Measurements from ENCODE around the gene DMRTC2. TPM values are rescaled to one million over a fixed set of nuclear protein-coding genes. Genes with fewer than 3 reads are reported as not detected.
"Not testable (repeated sequence)": the region's sequence is repeated elsewhere in the genome, so short reads cannot be mapped to it uniquely, and the experiment has no call there.

Gene DMRTC2
- polyA plus RNA-seq, 1 donor, result not detected

DNA sequence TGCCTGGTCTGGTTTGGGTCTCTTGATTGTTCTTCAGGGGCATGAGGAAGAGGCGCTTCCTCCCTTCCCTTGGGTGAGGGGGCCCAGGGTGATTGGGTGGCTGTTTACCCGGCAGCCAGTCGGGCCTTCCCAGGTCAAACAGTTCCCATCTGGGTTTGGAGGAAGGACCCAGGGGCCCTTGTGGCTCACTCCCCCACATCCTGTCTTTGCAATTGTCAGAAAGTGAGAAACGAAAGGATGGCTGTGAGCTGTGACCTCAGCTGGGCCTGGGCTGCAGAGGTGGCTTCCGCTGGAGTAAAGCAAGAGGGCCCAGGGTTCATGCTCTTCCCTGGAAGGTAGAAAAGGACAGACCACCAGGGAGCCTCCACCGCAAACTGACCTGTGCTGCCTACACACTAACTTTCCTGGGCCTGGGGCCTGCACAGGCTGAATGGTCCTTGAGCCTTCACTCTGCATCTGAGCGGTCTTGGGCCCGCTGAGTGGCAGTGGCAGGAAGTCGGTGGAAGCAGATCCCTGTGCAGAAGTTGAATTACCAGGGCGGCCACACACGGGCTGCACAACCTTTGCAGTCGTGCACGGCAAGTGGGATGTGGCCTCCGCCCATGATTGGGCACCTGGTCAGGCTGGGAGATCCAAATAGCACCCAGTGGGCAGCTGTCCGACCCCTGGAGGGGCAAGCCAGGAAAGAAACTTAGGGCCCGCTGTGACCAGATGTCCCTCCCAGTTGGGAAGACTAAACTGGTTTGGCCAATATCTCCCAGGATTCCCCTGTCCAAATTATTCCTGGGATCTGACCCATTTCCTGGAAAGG is 26.9 kb downstream of the DMRTC2 start:
- DNase-seq, result no peak

DNA sequence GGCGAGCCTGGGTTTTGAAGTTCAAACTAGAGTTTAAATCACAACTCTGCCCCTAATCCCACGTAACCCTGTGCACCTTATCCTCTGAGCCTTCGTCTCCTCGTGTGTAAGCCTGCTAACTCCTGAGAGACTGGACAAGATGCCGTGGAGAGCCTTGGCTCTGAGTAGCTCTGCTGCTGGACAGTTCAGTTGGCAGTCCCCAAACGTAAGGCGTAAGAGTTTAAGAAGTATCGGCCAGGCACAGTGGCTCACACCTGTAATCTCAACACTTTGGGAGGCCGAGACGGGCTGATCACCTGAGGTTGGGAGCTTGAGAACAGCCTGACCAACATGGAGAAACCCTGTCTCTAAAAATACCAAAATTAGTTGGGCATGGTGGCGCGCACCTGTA is 27.5 kb downstream of the DMRTC2 start:
- DNase-seq, result no peak

DNA sequence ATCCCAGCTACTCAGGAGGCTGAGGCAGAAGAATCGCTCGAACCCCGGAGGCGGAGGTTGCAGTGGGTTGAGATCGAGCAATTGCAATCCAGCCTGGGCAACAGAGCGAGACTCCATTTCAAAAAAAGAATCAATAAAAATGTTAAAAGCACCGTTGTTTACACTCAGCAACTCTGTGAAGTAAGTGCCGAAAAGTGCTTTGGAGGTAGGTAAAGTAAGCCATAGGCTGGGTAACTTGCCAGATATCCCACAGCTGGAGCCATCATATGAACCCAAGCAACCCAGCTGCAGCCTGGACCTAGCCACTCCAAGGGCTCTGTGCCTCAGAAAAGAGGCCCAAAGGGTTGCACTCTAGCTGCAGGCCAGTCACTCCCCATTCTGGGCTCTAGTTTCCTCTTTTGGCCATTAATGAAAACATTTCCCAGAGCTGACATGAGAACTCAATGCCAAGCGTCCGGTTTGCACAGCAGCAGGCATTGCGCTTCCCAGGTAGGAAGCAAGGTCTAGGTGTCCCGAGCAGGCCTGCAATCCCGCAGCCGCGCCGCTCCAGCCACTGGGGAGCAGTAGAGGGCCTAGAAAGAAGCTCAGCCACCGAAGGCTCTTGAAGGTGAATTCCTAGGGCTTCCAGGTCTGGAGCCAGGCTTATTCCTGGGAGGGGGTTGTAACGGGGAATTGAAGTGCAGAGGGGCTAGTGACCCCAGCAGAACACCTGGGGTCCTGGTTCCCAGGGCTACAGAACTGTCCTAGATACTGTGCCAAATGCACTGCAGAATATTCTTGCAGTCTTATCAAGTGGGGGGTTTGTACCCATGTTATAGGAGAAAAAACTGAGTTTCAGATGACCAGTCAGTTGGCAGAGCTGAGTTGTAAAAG is 28.2 kb downstream of the DMRTC2 start:
- no peak for DNase-seq

DNA sequence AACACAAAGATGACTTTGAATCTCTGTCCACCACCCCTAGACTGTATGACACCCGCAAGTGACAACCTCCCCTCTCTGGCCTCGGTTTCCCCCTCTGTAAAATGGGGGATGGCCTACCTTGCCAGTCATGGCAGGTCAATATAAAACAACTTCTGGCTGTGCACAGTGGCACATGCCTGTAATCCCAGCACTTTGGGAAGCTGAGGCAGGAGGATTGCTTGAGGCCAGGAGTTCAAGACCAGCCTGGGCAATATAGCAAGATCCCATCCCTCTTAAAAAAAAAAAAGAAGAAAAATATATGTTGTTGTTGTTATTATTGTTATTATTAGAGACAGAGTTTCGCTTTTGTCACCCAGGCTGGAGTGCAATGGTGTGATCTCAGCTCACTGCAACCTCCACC is 31.1 kb downstream of the DMRTC2 start:
- DNase-seq, result not testable (repeated sequence)

DNA sequence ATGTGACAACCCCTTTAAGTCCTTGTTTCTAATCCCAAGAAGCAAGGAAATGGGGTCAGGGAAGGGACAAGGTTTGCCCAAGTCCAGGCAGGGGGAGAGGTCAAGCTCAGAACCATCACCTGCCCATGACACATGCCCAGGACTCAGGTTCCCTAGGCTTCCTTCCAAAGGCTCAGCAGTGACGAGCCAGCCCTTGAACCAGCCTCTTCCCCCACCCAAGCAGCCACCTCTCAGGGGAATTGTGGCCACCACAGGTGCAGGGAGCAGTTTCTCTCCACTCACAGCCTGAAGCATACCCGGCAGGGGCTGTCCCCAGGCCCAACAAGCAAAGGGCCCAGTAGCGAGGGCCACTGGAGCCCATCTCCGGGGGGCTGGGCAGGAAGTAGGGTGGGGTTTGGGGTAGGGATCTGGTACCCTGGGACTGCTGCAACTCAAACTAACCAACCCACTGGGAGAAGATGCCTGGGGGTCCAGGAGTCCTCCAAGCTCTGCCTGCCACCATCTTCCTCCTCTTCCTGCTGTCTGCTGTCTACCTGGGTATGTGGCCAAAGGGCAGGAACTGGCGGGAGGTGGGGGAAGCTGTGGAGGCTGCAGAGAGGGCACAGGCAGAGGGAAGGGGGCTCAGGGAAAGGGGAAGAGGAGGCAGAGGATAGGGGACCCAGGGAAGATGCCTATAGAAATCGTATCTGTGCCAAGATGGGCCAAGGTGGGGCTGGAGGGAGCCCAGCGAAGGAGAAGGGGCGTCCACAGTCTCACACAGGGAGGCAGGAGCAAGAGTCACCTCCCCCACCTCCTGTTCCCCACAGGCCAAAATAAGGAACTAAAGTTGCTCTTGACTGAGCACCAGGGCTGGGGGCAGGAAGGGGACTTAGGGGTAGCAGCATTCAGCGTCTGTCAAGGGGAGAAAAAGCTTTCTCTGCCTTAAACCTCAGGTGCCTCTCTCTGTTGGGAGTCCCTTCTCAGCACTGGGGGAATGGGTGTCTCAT is 32.3 kb downstream of the DMRTC2 start, which contains the start of gene CD79A:
TSS of gene CD79A (plus strand) at position 433 of the 986 bp plus-strand sequence. CDS start at position 459, 26 bp downstream.
- no peak for DNase-seq

DNA sequence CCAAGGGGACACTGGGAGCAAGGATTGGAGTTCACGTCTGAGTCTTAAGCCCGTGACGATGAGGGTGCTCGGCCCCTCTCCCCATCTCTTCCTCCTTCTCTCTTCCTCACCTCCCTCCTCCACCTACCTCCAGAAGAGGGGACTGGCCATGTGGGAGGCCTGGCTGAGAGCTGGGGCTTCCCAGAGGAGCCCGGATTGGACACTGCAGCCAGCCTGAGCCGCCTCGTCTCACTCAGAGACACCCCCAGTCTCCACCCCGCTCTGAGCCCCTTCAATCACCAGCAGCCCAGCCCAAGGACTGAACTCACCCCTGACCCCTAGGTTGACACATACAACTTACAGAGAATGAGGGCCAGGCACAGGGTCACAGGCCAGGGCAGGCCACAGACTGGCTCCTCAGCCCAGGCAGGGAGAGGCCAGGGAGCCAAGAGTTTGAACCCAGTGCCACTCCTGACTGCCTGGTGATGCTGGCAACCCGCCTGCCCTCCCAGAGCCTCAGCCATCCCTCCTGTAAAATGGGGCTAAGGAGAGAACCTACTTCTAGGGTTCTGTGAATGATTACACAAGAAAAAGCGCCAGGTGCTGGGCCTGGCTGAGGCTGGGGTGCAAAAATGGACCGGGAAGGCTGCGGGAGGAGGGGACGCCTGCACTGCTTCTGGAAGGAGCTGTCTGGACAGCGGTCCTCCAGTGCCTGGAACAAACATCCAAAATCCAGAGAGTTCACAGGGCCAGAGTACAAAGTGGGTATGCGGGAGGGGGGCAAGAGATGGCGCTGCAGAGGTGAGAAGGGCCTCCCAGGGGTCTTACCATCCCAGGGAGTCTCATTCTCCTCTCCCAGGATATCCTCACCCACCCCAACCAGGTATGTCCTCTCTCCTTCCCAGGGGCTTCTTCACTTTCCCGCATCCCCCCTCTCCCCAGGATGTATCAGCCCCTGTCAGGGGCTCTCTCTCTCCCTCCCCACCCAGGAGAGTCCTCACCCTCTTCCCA is 33.4 kb downstream of the DMRTC2 start:
- DNase-seq, result no peak

DNA sequence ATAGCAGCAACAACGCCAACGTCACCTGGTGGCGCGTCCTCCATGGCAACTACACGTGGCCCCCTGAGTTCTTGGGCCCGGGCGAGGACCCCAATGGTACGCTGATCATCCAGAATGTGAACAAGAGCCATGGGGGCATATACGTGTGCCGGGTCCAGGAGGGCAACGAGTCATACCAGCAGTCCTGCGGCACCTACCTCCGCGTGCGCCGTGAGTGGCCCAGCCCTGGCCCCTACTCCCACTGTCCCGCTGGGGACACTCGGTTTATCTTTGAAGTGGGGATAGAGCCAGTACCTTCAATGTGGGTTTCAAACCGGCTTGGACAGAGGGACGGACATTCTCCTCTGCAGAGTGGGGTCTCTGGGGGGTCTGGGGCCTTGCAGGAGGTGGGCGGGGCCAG is 34.2 kb downstream of the DMRTC2 start:
- no peak for DNase-seq

DNA sequence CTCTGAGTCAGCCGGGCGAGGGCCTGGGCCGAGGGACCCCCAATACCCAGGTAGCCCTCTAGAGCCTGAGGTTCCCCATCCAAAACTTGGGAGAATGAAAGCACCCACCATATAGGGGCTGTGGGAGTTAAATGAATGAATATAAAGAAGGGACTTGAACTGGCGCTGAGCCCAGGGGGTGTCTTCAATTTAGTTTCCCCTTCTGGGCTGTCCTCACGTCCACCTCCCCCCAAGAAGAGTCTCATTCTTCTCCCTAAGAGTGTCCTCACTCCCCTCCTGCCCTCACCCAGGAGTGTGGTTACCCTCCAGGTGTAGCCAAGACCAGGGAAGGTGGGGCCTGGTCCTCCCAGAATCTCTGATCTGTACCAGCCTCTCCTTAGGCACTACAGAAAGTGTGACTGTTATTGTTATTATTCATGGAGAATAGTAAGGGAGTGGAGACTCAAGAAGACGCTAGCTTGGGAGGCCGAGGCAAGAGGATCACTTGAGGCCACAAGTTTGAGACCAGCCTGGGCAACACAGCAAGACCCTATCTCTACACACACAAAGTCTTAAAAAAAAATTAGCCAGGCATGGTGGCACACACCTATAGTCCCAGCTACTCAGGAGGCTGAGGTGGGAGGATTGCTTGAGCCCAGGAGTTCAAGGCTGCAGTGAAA is 35.0 kb downstream of the DMRTC2 start:
- no peak for DNase-seq

DNA sequence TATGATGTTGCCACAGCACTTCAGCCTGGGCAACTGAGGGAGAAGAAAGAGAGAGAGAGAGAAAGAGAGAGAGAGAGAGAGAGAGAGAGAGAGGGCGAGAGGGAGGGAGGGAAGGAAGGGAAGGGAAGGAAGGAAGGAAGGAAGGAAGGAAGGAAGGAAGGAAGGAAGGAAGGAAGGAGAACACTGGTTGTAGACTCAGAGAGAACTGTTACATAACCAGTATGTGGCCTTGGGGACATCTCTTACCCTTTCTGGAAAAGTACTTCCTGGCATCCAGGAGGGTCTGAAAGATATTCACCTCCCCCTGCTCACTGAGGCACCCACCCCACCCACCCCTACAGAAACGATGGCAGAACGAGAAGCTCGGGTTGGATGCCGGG is 35.5 kb downstream of the DMRTC2 start:
- no peak for DNase-seq

DNA sequence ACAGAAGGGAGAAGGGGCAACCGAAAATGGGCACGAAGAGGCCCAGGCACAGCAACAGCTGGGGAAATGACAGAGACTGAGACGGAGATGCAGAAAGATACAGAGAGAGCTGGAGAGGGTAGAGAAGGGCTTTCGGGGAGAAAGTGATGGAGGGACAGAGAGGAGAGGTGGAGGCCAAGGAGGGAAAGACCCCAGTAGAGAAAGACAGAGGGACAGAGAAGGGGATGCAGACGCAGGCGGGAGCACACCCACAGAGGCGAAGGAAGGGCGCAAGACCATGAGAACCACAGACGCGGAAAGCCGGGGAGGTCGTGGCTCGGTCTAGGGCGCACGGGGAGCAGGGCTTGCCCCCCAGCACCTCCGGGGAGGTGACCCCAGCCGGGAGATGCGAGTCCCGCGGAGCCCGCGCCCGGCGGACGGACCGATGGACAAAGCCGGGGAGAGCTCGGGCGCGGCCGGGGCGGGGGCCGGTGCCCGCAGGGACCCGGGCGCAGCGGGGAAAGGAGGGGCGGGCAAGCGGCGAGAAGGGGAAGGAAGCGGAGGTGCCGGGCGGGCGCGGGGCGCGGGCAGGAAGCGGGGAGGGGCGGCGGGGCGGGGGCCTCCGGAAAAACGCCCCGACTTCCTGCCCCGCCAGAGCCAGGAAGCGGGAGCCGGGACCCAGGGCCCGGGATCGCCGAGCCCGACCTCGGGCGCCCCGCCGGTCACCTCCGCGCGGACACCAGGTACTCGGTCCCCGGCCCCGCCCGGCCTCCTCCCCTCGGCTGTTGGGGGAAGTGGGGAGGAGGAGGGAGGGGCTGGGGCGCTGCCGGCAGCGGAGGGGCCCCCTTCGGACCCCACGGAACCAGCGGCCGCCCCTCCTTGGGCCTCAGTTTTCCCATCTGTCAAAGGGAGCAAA is 38.0 kb downstream of the DMRTC2 start, which contains the start of gene ARHGEF1:
TSS of gene ARHGEF1 (plus strand) at position 617 of the 895 bp plus-strand sequence. CDS start 4,899 bp downstream, outside the sequence.
- DNase-seq, result no peak

DNA sequence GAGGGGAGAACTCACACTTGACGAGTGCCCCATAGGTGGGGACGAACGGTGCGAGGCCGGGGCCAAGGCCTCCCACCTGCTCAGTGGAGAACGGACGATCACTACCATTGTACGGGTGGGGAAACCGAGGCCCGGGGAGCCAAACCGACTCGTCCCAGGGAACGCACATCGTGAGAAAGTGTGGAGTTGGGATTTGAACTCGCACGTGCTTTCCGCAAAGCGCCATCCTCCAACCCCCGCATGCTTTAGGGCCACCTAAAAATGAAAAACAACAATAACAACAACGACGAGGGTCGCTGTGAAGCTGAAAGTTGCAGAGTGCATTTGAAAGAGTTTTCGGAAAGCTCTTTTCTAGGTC is 38.6 kb downstream of the DMRTC2 start:
- DNase-seq, result no peak

DNA sequence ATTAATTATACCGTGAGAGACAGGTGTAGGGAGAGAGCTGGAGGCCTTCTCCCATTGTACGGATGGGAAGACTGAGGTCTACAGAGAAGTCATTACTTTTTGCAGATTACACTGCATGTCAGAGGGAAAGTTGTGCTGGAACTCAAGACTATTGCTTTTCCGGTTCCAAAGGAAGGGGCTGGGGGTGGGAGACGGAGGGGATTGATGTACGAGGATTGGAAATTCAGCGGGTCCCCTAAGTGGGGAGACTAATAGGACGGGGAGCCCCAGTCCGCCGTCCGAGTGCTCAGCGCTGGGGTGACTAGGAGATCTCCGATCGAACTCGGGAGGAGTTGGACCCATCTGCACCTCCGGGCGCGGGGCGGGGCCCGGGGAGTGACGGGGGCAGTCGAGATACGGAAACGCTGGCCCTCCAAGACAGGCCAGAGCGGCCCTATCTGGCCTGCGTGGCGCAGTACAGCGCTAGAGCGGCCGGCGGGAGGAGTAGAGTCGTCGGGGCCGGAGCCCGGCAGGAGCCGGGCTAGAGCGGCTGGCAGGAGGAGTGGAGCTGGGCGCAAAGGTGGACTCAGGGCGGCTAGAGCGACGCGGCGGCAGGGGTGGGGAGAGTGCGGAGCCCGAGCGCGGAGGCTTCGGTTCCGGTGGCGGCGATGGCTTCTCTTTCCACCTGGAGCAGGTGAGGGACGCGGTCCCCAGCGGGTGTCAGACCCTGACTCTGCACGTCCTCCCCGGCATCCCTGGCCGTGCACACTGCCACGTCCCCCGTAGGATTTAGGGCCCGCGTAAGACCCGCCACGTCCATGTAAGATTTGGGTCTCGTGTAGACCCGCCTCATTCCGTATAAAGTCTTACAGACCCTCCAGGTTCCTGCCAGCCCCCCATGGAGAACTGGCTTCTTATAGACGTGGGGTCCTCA is 39.2 kb downstream of the DMRTC2 start:
- DNase-seq, result peak; percentile 95

DNA sequence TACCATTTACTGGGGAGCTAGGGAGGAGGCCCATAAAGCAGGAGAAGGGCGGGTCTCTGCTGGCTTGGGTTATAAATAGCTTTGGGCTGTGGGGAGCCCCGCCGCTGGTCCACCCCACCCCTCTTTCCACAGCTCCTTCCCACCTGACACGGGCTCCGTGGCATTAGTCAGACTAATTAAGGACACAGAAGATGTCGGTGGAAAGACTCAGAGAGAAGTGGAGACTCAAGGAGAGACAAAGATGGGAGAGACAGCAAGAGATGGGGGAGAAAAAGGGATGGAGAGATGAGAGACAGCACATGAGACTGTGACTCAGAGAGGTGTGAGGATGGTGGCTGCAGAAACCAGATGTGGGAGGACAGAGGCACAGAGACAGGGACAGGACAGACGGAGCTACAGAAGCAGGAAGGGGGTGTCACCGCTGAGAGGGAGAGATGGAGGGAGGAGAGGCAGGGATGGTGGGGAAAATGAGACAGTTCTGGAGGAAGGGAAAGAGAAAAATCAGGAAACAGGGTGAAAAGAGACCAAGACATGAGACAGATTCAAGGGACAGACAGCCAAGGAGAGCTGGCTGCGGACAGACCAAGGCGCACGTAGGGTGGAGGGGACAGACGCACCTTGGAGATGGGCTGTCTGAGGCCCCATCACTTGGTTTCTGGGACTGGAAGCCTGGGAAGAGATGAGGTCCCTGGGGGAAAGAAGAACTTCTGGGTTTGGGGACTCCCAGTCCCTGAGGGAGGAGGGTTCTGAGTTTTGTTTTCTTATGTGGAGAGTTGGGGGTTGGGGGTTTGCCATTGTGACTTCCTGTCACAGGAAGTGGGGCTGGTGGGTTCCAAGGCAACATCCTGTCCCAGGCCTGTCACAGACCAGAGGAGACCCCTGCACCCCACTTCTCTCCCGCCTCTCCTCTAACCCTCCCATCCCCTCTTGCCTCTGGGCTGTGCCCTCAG is 42.2 kb downstream of the DMRTC2 start:
- DNase-seq, result no peak

DNA sequence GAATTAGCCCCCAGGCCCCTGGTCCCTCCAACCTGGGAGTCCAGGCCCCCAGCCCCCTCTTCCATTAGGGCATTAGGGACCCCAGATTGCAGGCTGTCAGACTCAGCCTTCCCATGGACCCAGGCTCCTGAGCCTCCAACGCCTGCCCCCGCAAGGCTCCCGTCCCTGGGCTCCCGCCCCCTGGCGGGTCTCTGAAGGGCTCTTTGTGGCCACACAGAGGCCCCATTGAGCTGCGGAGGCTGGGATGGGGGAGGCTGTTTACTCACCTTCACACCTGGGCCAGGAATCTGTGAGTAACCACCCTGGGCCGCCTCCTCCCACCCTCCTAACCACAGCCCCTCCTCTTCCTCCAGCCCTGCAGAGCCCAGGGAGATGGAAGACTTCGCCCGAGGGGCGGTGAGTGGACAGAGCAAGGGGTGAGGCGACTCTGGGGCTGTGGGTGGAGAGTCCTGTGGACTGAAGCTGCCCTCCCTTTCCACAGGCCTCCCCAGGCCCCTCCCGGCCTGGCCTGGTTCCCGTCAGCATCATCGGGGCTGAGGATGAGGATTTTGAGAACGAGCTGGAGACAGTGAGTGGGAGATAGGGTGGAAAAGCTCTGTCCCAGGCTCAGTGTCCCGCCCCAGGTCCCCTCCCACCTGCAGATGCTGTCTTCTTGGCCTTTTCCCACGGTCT is 43.0 kb downstream of the DMRTC2 start:
- DNase-seq, result no peak

DNA sequence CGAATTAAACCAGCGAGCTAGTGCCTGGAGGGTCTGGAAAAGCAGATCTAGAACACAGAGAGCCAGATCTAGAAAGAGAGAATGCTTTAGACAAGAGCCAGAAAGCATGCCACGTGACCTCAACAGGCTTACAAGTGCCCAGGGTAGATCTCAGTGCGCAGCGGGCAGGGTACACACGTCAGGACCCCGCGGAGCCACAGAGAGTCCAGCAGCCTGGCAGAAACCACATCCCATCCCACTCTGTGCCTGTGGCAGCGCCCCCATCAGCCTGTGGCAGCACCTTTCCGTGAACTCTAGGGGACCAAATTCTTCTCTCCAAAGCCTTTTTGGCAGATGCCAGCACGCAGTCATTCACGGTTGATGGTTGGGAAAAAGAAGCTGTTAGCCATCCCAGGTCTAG is 44.1 kb downstream of the DMRTC2 start:
- DNase-seq, result no peak

DNA sequence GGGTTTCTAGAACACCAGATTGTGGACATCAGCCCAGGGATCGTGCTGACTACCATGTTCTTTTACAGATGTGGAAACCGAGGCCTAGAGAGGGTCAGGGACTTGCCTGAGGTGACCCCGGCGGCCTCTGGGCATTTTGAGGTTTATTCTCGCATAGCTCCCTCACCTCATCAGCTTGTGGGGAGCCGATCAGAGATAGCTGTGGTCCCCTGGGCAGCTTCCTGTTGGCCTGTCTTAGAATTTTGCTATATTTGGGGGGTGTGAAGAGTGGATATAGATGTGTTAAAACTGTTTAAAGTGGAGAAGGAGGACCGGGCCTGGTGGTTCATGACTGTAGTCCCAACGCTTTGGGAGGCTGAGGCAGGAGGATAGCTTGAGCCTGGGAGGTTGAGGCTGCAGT is 45.1 kb downstream of the DMRTC2 start:
- DNase-seq, result no peak

DNA sequence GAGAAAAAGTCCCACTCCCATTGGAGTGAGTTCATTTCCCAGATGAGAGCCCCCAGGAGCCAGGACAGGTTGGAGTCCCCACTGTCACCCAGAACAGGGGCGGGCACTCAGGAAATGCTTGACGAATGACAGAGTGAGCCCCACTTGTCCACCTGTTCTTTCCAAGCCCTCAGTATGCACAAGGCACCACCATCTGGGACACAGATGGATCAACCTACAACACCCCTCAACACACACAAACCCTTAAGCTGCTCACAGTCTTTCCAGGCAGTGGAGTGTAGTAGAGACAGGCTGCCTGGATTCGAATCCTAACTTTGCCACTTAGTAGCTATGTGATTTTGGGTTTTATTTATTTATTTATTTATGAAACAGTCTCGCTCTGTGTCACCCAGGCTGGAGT is 46.1 kb downstream of the DMRTC2 start:
- no peak for DNase-seq

Data from hindlimb muscle (tissue), 1 donor.